ENCODE measurements around the gene JPH2. TPM values are rescaled to one million over a fixed set of nuclear protein-coding genes. Genes with fewer than 3 reads are reported as not detected.

The JPH2 gene
- total and polyA plus RNA-seq, 2 donors, result 0.14 to 2.0 TPM

- 92% methylated on average over 10 of the region's 10 CpGs for WGBS
Measured at GRCh38 chr20:44083220-44083933, 103.6 kb downstream of the JPH2 start.

DNA sequence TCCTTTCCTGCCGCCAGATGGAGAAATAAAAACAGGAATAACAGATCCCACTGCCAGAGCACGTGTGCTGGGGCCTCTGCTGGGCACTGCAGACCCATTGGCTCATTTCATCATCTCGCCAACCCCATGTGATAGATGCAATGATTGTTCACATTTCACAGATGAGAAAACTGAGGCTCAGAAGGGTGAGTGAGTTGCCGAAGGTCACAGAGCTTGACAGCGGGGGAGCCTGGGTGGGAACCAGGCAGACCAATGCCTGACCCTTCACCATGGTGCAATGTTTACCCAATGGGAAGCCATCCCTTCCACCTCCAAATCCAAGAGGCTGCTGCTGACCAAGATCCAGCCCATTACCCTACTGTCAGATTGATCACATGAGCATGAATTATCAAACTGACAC, 105.1 kb downstream of the JPH2 start:
- no peak overlapping the region for H3K27ac ChIP-seq (ENCODE audit: low read depth in 1 of 2, low read length in 1 of 2)
- no peaks in the 10 kb centered on the region for H3K27me3 ChIP-seq (ENCODE audit: control insufficient read depth in 2 of 2, insufficient read depth in 1 of 2, low read length in 1 of 2)
- peaks cover 19 to 31% of the 10 kb centered on the region in 2 donors for H3K4me1 ChIP-seq (ENCODE audit: control insufficient read depth in 2 of 2, insufficient read depth in 2 of 2, low read length in 2 of 2)
- no peak for DNase-seq (ENCODE audit: low read depth in 6 of 9, low spot score in 9 of 9)
- no peaks in the 10 kb centered on the region for H3K9me3 ChIP-seq (ENCODE audit: control insufficient read depth in 2 of 2, insufficient read depth in 1 of 2, low read length in 1 of 2)
- 90% methylated on average over 5 of the region's 5 CpGs for WGBS
- no peak overlapping the region for H3K4me3 ChIP-seq (ENCODE audit: low read length in 2 of 2)
- H3K36me3 ChIP-seq (ENCODE audit: control insufficient read depth in 2 of 2, insufficient read depth in 2 of 2, low read length in 1 of 2), result no peaks in the 10 kb centered on the region

More at GRCh38 chr20:44083220-44083933, 103.6 kb downstream of the JPH2 start:
- H3K27me3 ChIP-seq (ENCODE audit: control insufficient read depth in 2 of 2, insufficient read depth in 1 of 2, low read length in 1 of 2), result peaks cover 0 to 2% of the 10 kb centered on the region in 2 donors
- no peak for DNase-seq (ENCODE audit: low read depth in 6 of 9, low spot score in 9 of 9)
- H3K9me3 ChIP-seq (ENCODE audit: control insufficient read depth in 2 of 2, insufficient read depth in 1 of 2, low read length in 1 of 2), result no peaks in the 10 kb centered on the region
- no peak overlapping the region for H3K27ac ChIP-seq (ENCODE audit: low read depth in 1 of 2, low read length in 1 of 2)
- peaks cover 16 to 26% of the 10 kb centered on the region in 2 donors for H3K4me1 ChIP-seq (ENCODE audit: control insufficient read depth in 2 of 2, insufficient read depth in 2 of 2, low read length in 2 of 2)
- H3K4me3 ChIP-seq (ENCODE audit: low read length in 2 of 2), result no peak overlapping the region
- H3K36me3 ChIP-seq (ENCODE audit: control insufficient read depth in 2 of 2, insufficient read depth in 2 of 2, low read length in 1 of 2), result no peaks in the 10 kb centered on the region

DNA sequence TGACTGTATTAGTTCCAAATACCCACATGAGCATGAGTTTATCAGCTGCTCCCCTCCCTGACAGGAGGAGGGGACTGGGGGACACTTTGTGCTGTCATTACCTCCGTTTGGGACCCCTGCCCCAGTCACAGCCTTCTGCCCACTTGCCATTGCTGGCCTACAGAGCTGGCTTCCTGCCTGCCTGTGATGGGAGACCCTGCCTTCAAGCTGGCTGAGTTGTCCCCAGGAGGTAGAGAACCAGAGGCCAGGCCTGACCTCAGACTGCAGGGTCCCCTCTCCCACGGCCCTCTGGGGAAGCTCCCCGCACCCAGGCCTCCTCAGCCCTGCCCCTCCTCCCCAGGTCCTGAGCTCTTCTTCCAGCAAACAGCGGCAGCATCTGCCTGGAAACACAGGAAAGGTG, 105.5 kb downstream of the JPH2 start:
- DNase-seq (ENCODE audit: low read depth in 6 of 9, low spot score in 9 of 9), result no peak
- H3K4me3 ChIP-seq (ENCODE audit: low read length in 2 of 2), result no peak overlapping the region
- no peaks in the 10 kb centered on the region for H3K27me3 ChIP-seq (ENCODE audit: control insufficient read depth in 2 of 2, insufficient read depth in 1 of 2, low read length in 1 of 2)
- peaks cover 19 to 31% of the 10 kb centered on the region in 2 donors for H3K4me1 ChIP-seq (ENCODE audit: control insufficient read depth in 2 of 2, insufficient read depth in 2 of 2, low read length in 2 of 2)
- no peak overlapping the region for H3K27ac ChIP-seq (ENCODE audit: low read depth in 1 of 2, low read length in 1 of 2)
- no peaks in the 10 kb centered on the region for H3K9me3 ChIP-seq (ENCODE audit: control insufficient read depth in 2 of 2, insufficient read depth in 1 of 2, low read length in 1 of 2)
- no peaks in the 10 kb centered on the region for H3K36me3 ChIP-seq (ENCODE audit: control insufficient read depth in 2 of 2, insufficient read depth in 2 of 2, low read length in 1 of 2)
- 90% methylated on average over 4 of the region's 4 CpGs for WGBS

DNA sequence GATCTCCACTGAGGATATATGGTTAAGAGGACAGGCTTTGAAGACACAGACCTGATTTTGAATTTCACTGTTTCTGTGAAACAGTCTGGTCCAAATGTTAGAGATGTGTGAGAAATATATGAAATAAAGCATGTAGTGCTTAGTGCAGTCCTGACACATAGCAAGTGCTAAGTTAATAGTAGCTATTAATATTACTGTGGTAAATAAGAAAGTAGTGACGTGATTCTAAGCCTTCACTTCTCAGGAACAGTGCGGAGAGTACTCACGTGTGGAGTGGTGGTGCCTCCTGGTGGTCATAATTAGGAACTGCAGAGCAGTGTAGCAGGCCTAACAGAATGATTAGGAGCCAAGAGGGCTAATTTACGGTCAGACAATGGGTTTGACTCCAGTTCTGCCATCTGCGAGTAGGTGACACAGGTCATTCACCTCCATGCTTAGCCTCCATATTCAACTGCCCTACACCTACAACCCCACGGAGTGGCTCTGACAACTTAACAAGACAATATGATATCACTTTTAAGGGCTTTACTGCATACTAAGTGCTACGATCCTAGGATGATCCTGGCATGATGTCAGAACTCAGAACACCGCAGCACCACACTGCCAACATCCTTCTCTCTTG, 106.2 kb downstream of the JPH2 start:
- 34% methylated on average over 8 of the region's 8 CpGs for WGBS
- no peaks in the 10 kb centered on the region for H3K36me3 ChIP-seq (ENCODE audit: control insufficient read depth in 2 of 2, insufficient read depth in 2 of 2, low read length in 1 of 2)
- H3K27ac ChIP-seq (ENCODE audit: low read depth in 1 of 2, low read length in 1 of 2), result no peak overlapping the region
- no peaks in the 10 kb centered on the region for H3K9me3 ChIP-seq (ENCODE audit: control insufficient read depth in 2 of 2, insufficient read depth in 1 of 2, low read length in 1 of 2)
- DNase-seq (ENCODE audit: low read depth in 6 of 9, low spot score in 9 of 9), result peak in 8 of 9 donors; percentile 59 to 88 (median 80)
- H3K4me3 ChIP-seq (ENCODE audit: low read length in 2 of 2), result no peak overlapping the region
- H3K27me3 ChIP-seq (ENCODE audit: control insufficient read depth in 2 of 2, insufficient read depth in 1 of 2, low read length in 1 of 2), result no peaks in the 10 kb centered on the region
- peaks cover 25 to 38% of the 10 kb centered on the region in 2 donors for H3K4me1 ChIP-seq (ENCODE audit: control insufficient read depth in 2 of 2, insufficient read depth in 2 of 2, low read length in 2 of 2)

DNA sequence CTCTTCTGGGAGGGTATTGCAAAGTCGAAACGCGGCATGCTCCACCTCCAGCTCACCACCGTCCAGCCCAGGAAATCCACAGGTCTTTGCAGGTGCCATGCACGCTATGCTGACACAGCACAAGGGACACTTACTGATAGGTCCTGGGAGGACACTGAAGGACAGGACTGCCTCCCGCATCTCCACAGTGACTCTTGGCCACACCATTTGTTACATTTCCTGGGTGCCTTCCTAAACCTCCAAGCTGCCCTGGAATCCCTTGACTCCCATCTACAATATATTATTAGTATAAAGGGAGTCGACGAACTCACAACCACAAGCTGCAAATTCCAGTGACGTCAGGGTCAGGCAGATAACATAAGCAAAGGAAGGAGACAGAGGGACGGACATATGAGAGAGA, 106.9 kb downstream of the JPH2 start:
- WGBS, result 84% methylated on average over 10 of the region's 10 CpGs
- Histone ChIP-seq H3K27ac (ENCODE audit: low read depth in 1 of 2, low read length in 1 of 2) (no peak overlapping the region), H3K9me3 (ENCODE audit: control insufficient read depth in 2 of 2, insufficient read depth in 1 of 2, low read length in 1 of 2) (no peaks in the 10 kb centered on the region), H3K27me3 (ENCODE audit: control insufficient read depth in 2 of 2, insufficient read depth in 1 of 2, low read length in 1 of 2) (no peaks in the 10 kb centered on the region), H3K36me3 (ENCODE audit: control insufficient read depth in 2 of 2, insufficient read depth in 2 of 2, low read length in 1 of 2) (no peaks in the 10 kb centered on the region), H3K4me1 (ENCODE audit: control insufficient read depth in 2 of 2, insufficient read depth in 2 of 2, low read length in 2 of 2) (peaks cover 31 to 45% of the 10 kb centered on the region in 2 donors), H3K4me3 (ENCODE audit: low read length in 2 of 2) (no peak overlapping the region)
- DNase-seq (ENCODE audit: low read depth in 6 of 9, low spot score in 9 of 9), result no peak

- no peak overlapping the region for H3K4me3 ChIP-seq (ENCODE audit: low read length in 2 of 2)
- peaks cover 36 to 53% of the 10 kb centered on the region in 2 donors for H3K4me1 ChIP-seq (ENCODE audit: control insufficient read depth in 2 of 2, insufficient read depth in 2 of 2, low read length in 2 of 2)
- peaks cover 0 to 4% of the 10 kb centered on the region in 2 donors for H3K36me3 ChIP-seq (ENCODE audit: control insufficient read depth in 2 of 2, insufficient read depth in 2 of 2, low read length in 1 of 2)
- no peak for DNase-seq (ENCODE audit: low read depth in 6 of 9, low spot score in 9 of 9)
- 96% methylated on average over 10 of the region's 10 CpGs for WGBS
- no peak overlapping the region for H3K27ac ChIP-seq (ENCODE audit: low read depth in 1 of 2, low read length in 1 of 2)
- H3K27me3 ChIP-seq (ENCODE audit: control insufficient read depth in 2 of 2, insufficient read depth in 1 of 2, low read length in 1 of 2), result no peaks in the 10 kb centered on the region
- H3K9me3 ChIP-seq (ENCODE audit: control insufficient read depth in 2 of 2, insufficient read depth in 1 of 2, low read length in 1 of 2), result no peaks in the 10 kb centered on the region
Measured at GRCh38 chr20:44079291-44079690, 107.7 kb downstream of the JPH2 start.

DNA sequence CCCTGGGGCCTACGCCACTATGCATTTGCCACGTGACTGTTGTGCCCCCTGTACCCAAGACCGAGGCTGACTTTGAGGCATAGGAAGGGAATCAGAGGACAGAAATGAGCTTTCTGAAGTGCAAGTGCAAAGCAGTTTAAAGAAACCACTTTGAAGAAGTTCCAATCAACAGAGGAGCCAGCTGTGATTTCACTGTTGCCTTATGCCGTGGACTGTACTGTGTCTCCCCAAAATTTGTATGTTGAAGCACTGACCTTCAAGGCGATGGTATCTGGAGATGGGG, 111.1 kb downstream of the JPH2 start:
- DNase-seq (ENCODE audit: low read depth in 6 of 9, low spot score in 9 of 9), result no peak
- WGBS, result 71% methylated on average over 5 of the region's 5 CpGs
- peaks cover 68 to 84% of the 10 kb centered on the region in 2 donors for H3K4me1 ChIP-seq (ENCODE audit: control insufficient read depth in 2 of 2, insufficient read depth in 2 of 2, low read length in 2 of 2)

GRCh38 chr20:44075191-44075949, 111.6 kb downstream of the JPH2 start:
- H3K4me1 ChIP-seq (ENCODE audit: control insufficient read depth in 2 of 2, insufficient read depth in 2 of 2, low read length in 2 of 2), result peaks cover 69 to 85% of the 10 kb centered on the region in 2 donors
- no peaks in the 10 kb centered on the region for H3K9me3 ChIP-seq (ENCODE audit: control insufficient read depth in 2 of 2, insufficient read depth in 1 of 2, low read length in 1 of 2)
- H3K27me3 ChIP-seq (ENCODE audit: control insufficient read depth in 2 of 2, insufficient read depth in 1 of 2, low read length in 1 of 2), result no peaks in the 10 kb centered on the region
- WGBS, result 96% methylated on average over 23 of the region's 23 CpGs
- peak overlapping the region in 1 of 2 donors; percentile 22 for H3K27ac ChIP-seq (ENCODE audit: low read depth in 1 of 2, low read length in 1 of 2)
- DNase-seq (ENCODE audit: low read depth in 6 of 9, low spot score in 9 of 9), result no peak
- no peak overlapping the region for H3K4me3 ChIP-seq (ENCODE audit: low read length in 2 of 2)
- H3K36me3 ChIP-seq (ENCODE audit: control insufficient read depth in 2 of 2, insufficient read depth in 2 of 2, low read length in 1 of 2), result peaks cover 0 to 4% of the 10 kb centered on the region in 2 donors

More for the DNA sequence above, 111.1 kb downstream of the JPH2 start:
- H3K4me3 ChIP-seq (ENCODE audit: low read length in 2 of 2), result no peak overlapping the region
- peaks cover 0 to 4% of the 10 kb centered on the region in 2 donors for H3K36me3 ChIP-seq (ENCODE audit: control insufficient read depth in 2 of 2, insufficient read depth in 2 of 2, low read length in 1 of 2)
- no peaks in the 10 kb centered on the region for H3K9me3 ChIP-seq (ENCODE audit: control insufficient read depth in 2 of 2, insufficient read depth in 1 of 2, low read length in 1 of 2)
- peak overlapping the region in 1 of 2 donors; percentile 13 for H3K27ac ChIP-seq (ENCODE audit: low read depth in 1 of 2, low read length in 1 of 2)
- H3K27me3 ChIP-seq (ENCODE audit: control insufficient read depth in 2 of 2, insufficient read depth in 1 of 2, low read length in 1 of 2), result no peaks in the 10 kb centered on the region
